ENCODE data around the gene GNG12.

GNG12 gene

GRCh38 chr1:67851800-67852199, 18.5 kb upstream of the GNG12 start:
- CTCF ChIA-PET = interaction anchor here (1.0 kb wide), 1 partner anchor 156 kb away, joined by 3 read pairs; no protein-coding TSS in a partner anchor
- no peak overlapping the region for H3K4me3 Mint-ChIP-seq
- H3K9me3 Mint-ChIP-seq = no peaks in the 10 kb centered on the region
- no peaks in the 10 kb centered on the region for H3K4me1 Mint-ChIP-seq
- DNase-seq = no peak
- no peaks in the 10 kb centered on the region for H3K36me3 Mint-ChIP-seq
- H3K27ac Mint-ChIP-seq = no peak overlapping the region
- peaks cover 18% of the 10 kb centered on the region for H3K27me3 Mint-ChIP-seq

DNA sequence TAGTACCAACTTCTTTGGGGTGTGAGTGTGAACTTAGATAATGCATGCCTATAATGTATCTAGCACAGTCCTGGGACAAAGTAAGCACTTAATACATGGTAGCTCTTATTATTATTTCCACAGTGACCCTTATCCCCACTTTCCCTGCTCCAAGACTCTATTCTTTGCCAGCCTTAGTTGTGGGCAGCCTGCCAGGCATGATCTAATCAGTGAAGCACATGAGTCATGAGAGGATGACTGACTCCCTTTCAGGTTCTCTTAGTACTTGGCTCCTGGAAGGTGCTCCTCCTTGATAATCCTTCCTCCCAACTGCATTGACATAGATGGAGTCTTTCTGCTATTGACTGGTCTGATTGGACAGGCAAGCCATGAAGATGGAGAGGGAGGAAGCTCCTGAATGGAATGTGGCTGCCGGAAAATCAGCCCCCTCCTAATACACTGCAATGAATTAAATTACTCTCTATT, 17.4 kb upstream of the GNG12 start:
- H3K4me1 Mint-ChIP-seq = no peaks in the 10 kb centered on the region
- no peak overlapping the region for H3K4me3 Mint-ChIP-seq
- CTCF ChIA-PET = interaction anchor here (0.7 to 1.9 kb wide), 7 partner anchors 8 to 289 kb away, joined by 3 to 13 read pairs (median 3); no protein-coding TSS in a partner anchor
- H3K27ac Mint-ChIP-seq = no peak overlapping the region
- H3K36me3 Mint-ChIP-seq = no peaks in the 10 kb centered on the region
- peaks cover 21% of the 10 kb centered on the region for H3K27me3 Mint-ChIP-seq
- H3K9me3 Mint-ChIP-seq = no peaks in the 10 kb centered on the region
- no peak for DNase-seq

- CTCF ChIA-PET = interaction anchor here (0.7 to 1.9 kb wide), 7 partner anchors 9 to 289 kb away, joined by 3 to 13 read pairs (median 3); no protein-coding TSS in a partner anchor
- no peak for DNase-seq
- Mint-ChIP-seq H3K27ac (no peak overlapping the region), H3K9me3 (no peaks in the 10 kb centered on the region), H3K4me3 (no peak overlapping the region), H3K36me3 (no peaks in the 10 kb centered on the region), H3K27me3 (peaks cover 19% of the 10 kb centered on the region), H3K4me1 (no peaks in the 10 kb centered on the region)
Observed at GRCh38 chr1:67850151-67850551, 16.9 kb upstream of the GNG12 start.

DNA sequence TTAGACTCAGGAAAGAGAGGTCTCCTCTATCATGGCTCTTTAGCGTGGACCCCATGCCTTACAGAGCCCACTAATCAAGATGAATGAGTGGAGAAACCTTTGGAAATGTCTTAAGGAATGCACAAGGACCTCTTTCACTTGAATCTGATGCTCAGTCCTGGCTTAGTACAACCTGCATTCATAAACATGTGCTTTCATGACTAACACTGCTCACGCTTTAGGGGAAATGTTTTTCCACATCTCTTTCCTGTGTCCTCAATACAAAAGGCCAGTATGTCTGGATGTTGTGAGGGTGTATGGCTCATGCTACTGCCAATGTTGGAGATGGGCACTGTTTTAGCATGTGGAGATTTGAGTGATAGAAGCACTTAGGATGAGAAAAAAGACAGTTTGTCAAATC, 14.2 kb upstream of the GNG12 start:
- no peak overlapping the region for H3K4me3 Mint-ChIP-seq
- H3K4me1 Mint-ChIP-seq = no peaks in the 10 kb centered on the region
- DNase-seq = no peak
- no peak overlapping the region for H3K27ac Mint-ChIP-seq
- peaks cover 28% of the 10 kb centered on the region for H3K27me3 Mint-ChIP-seq
- no peaks in the 10 kb centered on the region for H3K36me3 Mint-ChIP-seq
- no peaks in the 10 kb centered on the region for H3K9me3 Mint-ChIP-seq
- CTCF ChIA-PET = no interaction called here

- Mint-ChIP-seq H3K36me3 (no peaks in the 10 kb centered on the region), H3K27ac (no peak overlapping the region), H3K4me1 (no peaks in the 10 kb centered on the region), H3K27me3 (peaks cover 34% of the 10 kb centered on the region), H3K9me3 (no peaks in the 10 kb centered on the region), H3K4me3 (no peak overlapping the region)
- no peak for DNase-seq
- CTCF ChIA-PET = interaction anchor here (0.6 kb wide), 2 partner anchors 10 to 20 kb away, joined by 3 read pairs; no protein-coding TSS in a partner anchor
Observed at GRCh38 chr1:67846538-67846937, 13.3 kb upstream of the GNG12 start.

DNA sequence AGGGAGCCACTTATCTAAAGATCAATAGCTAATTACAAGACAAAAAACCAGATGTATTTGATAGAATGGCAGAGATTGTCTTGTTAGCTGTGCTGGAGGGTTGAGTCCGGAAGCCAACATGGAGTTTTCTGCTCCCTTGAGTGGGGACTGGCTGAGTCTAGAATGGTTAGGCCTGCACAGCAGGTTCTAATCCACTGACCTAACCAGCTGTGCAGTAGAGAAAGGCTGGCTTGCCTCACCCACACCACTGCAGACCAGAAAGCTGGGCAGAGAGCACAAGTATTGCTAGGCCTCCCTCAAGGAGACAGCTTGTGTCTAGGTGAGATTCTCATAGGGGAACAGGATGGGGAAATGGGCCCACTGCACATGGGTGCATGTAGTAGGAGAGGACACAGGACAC, 11.7 kb upstream of the GNG12 start:
- no peak for DNase-seq
- H3K9me3 Mint-ChIP-seq = no peaks in the 10 kb centered on the region
- H3K4me3 Mint-ChIP-seq = no peak overlapping the region
- CTCF ChIA-PET = no interaction called here
- H3K27me3 Mint-ChIP-seq = peaks cover 40% of the 10 kb centered on the region
- H3K36me3 Mint-ChIP-seq = no peaks in the 10 kb centered on the region
- H3K27ac Mint-ChIP-seq = no peak overlapping the region
- H3K4me1 Mint-ChIP-seq = no peaks in the 10 kb centered on the region

- CTCF ChIA-PET = no interaction called here
- no peak for DNase-seq
- Mint-ChIP-seq H3K36me3 (no peaks in the 10 kb centered on the region), H3K27me3 (peaks cover 41% of the 10 kb centered on the region), H3K27ac (no peak overlapping the region), H3K4me3 (no peak overlapping the region), H3K4me1 (no peaks in the 10 kb centered on the region), H3K9me3 (no peaks in the 10 kb centered on the region)
Observed at GRCh38 chr1:67843746-67844145, 10.5 kb upstream of the GNG12 start.

- no peak overlapping the region for H3K27ac Mint-ChIP-seq
- H3K4me1 Mint-ChIP-seq = no peaks in the 10 kb centered on the region
- no peak for DNase-seq
- CTCF ChIA-PET = no interaction called here
- H3K27me3 Mint-ChIP-seq = peaks cover 42% of the 10 kb centered on the region
- H3K9me3 Mint-ChIP-seq = no peaks in the 10 kb centered on the region
- H3K36me3 Mint-ChIP-seq = no peaks in the 10 kb centered on the region
- H3K4me3 Mint-ChIP-seq = no peak overlapping the region
Observed at GRCh38 chr1:67843331-67843730, 10.1 kb upstream of the GNG12 start.

DNA sequence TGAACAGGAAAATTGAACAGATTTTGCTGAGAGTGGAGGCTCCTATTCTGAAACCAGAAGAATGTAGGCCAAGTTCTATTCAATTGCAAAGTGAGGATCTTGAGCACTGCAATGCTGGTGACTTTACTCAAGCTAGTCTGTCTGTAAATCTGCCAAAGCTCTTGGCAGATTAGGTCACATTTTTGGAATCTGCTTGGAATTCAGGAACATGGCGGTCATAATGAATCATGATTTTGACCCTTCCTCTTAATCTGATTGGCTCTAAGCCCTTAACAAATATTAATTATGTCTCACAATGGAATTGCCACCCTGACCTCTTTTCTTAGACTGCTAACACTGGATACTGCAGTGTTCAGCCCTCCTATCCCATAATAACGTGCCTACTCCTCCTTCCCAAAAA, 7.2 kb upstream of the GNG12 start:
- Mint-ChIP-seq H3K27me3 (peaks cover 58% of the 10 kb centered on the region), H3K4me1 (no peaks in the 10 kb centered on the region), H3K36me3 (no peaks in the 10 kb centered on the region), H3K9me3 (no peaks in the 10 kb centered on the region), H3K27ac (no peak overlapping the region), H3K4me3 (no peak overlapping the region)
- DNase-seq = no peak
- CTCF ChIA-PET = no interaction called here

GRCh38 chr1:67839826-67840225, 6.6 kb upstream of the GNG12 start:
- H3K4me3 Mint-ChIP-seq = no peak overlapping the region
- CTCF ChIA-PET = no interaction called here
- H3K27me3 Mint-ChIP-seq = peaks cover 53% of the 10 kb centered on the region
- H3K9me3 Mint-ChIP-seq = no peaks in the 10 kb centered on the region
- DNase-seq = no peak
- no peaks in the 10 kb centered on the region for H3K4me1 Mint-ChIP-seq
- no peak overlapping the region for H3K27ac Mint-ChIP-seq
- no peaks in the 10 kb centered on the region for H3K36me3 Mint-ChIP-seq

GRCh38 chr1:67838180-67838910, 5.1 kb upstream of the GNG12 start:
- CTCF ChIA-PET = no interaction called here
- no peak overlapping the region for H3K27ac Mint-ChIP-seq
- no peak overlapping the region for H3K4me3 Mint-ChIP-seq
- H3K27me3 Mint-ChIP-seq = peaks cover 64% of the 10 kb centered on the region
- H3K9me3 Mint-ChIP-seq = no peaks in the 10 kb centered on the region
- DNase-seq = no peak
- no peaks in the 10 kb centered on the region for H3K36me3 Mint-ChIP-seq
- H3K4me1 Mint-ChIP-seq = peaks cover 7% of the 10 kb centered on the region

DNA sequence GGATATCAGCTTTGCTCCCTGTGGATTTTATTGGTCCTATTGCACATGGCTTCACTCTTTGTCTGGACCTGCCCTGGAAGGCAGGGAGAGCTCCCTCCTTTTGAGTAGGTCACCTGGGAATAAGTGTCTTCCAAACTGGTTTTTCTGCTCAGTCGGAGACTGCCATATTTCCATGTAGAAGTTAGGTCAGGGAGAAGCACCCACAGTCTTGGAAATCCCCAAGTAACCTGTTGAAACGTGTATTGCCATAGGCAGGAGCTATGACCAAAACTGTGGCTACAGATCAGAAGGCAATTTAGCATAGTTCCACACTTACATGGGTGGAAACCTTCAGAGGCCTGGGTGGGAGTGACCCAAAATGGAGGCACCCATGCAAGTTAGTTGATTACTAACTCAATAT, 3.5 kb upstream of the GNG12 start:
- Mint-ChIP-seq H3K36me3 (no peaks in the 10 kb centered on the region), H3K27me3 (peaks cover 68% of the 10 kb centered on the region), H3K9me3 (no peaks in the 10 kb centered on the region), H3K27ac (no peak overlapping the region), H3K4me3 (no peak overlapping the region), H3K4me1 (peaks cover 17% of the 10 kb centered on the region)
- CTCF ChIA-PET = interaction anchor here (1.2 kb wide), 1 partner anchor 15 kb away, joined by 4 read pairs; no protein-coding TSS in a partner anchor
- no peak for DNase-seq

DNA sequence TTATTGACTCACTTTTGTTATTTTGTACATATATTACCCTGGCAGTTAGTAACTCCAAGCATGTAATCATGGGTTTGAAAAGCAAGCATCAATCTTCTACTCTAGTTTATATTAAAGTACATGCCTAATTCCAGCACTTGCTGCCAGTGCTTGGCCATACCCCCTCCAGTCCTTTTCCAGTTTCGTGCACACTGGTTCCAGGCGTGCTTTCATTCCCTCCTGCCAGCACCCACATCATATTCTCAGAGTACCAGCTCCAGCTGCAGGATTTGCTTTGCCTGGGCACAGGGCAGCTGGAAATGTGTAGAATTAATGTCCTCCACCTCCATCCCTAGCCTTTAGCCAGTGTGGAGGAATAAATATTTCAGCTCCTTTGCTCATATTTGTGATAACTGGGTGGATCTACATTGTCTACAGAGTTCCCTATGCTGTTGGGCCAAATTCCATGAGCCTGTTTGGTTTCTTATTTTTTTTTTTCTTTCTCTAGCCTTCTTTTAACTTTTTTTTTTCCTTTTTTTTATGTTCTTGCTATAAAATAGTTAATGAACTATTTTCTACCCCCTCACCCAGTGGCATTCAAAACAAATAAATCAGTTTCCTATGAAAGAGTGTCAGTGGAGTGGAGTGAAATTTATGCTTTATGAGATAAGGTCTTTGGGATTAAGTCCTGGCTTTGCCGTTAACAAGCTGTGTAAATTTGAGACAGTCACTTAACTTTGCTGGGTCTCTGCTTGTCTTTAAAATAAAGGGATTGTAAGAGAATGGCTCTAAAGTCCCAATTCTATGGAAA, 2.6 kb upstream of the GNG12 start:
- H3K27ac Mint-ChIP-seq = no peak overlapping the region
- no peak for DNase-seq
- H3K9me3 Mint-ChIP-seq = no peaks in the 10 kb centered on the region
- H3K27me3 Mint-ChIP-seq = peaks cover 70% of the 10 kb centered on the region
- H3K4me1 Mint-ChIP-seq = peaks cover 18% of the 10 kb centered on the region
- no peaks in the 10 kb centered on the region for H3K36me3 Mint-ChIP-seq
- no peak overlapping the region for H3K4me3 Mint-ChIP-seq
- CTCF ChIA-PET = interaction anchor here (1.2 kb wide), 1 partner anchor 14 kb away, joined by 4 read pairs; no protein-coding TSS in a partner anchor

DNA sequence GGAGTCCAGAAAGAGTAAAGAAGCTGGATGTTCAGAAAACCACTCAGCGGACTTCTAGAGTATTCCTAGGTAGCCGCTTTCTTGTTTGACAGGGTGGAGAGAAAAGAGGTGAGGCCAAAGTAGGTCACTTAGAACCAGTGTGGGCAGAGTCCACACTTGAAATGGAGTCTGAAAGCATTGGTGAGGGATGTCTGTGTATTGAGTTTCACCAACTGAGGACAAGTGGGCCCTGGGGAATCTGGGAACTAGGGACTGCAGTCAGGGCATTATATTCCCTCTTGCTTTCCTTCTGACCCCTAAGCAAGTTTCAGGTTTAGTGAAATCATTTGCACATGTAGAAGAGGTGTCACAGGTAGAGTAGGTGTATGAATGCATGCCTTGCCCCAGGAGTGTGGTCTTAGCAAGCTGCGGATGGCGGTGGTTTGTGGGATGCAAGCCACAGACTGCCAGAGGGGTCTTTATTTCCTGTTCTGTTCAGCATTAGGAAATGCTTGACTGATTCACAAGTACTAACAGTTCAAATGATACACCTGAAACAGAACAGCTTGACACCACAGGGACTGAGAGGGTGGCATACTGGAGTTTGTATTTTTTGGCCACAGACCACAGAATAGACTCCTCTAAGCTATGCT, 1.1 kb upstream of the GNG12 start:
- CTCF ChIA-PET = no interaction called here
- no peak for DNase-seq
- Mint-ChIP-seq H3K4me3 (peak overlapping the region; percentile 21), H3K36me3 (no peaks in the 10 kb centered on the region), H3K4me1 (peaks cover 18% of the 10 kb centered on the region), H3K9me3 (no peaks in the 10 kb centered on the region), H3K27me3 (peaks cover 69% of the 10 kb centered on the region), H3K27ac (no peak overlapping the region)
